ENCODE data around the gene TRPM3.

GRCh38 chr9:70927530-70927929, 193.9 kb downstream of the TRPM3 start:
- TF ChIP-seq CTCF (IDR thresholded peaks at IDR 0.05) (no peak), EP300 (IDR thresholded peaks at IDR 0.05) (no peak)
